Adrenal gland (tissue), 12 donors: ENCODE results near the gene TMEM130. TPM values are rescaled to one million over a fixed set of nuclear protein-coding genes. Genes with fewer than 3 reads are reported as not detected.

Source experiments
- DNase-seq, 7 donors: peaks; one replicate each; pipeline ENCODE4 v3.0.0-alpha.2; 2019 to 2020
- H3K27ac ChIP-seq, 5 donors: fragments of 200-600 bp; sonication (generic) in 4 of 5; 1 replicate in 3 of 5; 2 replicates in 2 of 5; pipeline versions ENCODE4 v1.5.1 to v1.8.0; 2016 to 2020; ENCODE audit warnings: mild to moderate bottlenecking in 1 of 5
- H3K27me3 ChIP-seq: fragments of 200-600 bp; 2 replicates; pipeline ENCODE4 v1.8.0; 2021
- H3K36me3 ChIP-seq, 2 donors: fragments of 200-600 bp; replicated peaks in 1 of 2; 1 replicate in 1 of 2; 2 replicates in 1 of 2; pipeline versions ENCODE4 v1.5.1 to v1.8.0; 2018 to 2022
- H3K4me1 ChIP-seq, 2 donors: fragments of 200-600 bp; replicated peaks in 1 of 2; 1 replicate in 1 of 2; 2 replicates in 1 of 2; pipeline versions ENCODE4 v1.5.1 to v1.8.0; 2018 to 2021
- H3K4me3 ChIP-seq, 4 donors: fragments of 200-600 bp; sonication (generic) in 3 of 4; one replicate each; pipeline ENCODE4 v1.5.1; 2016 to 2018
- H3K9me3 ChIP-seq, 3 donors: fragments of 200-600 bp; sonication (generic) in 1 of 3; replicated peaks in 1 of 3; 1 replicate in 2 of 3; 2 replicates in 1 of 3; pipeline versions ENCODE4 v1.5.1 to v1.8.0; 2016 to 2021
- CTCF ChIP-seq, 6 experiments: fragments of 450-650 bp in 4 of 6; fragments of 200-600 bp in 2 of 6; sonication (generic) in 1 of 6; IDR thresholded peaks; 1 replicate in 5 of 6; 2 replicates in 1 of 6; pipeline versions ENCODE4 v1.5.1 to v1.8.0; 2016 to 2021; ENCODE audit warnings: antibody characterized with exemption in 6 of 6, mild to moderate bottlenecking in 2 of 6, moderate library complexity in 1 of 6
- POLR2A ChIP-seq, 2 donors: fragments of 450-650 bp; IDR thresholded peaks; one replicate each; pipeline ENCODE4 v1.6.1; 2017; ENCODE audit warnings: antibody characterized with exemption in 2 of 2, mild to moderate bottlenecking in 2 of 2, moderate library complexity in 1 of 2
- WGBS, 4 donors: extraction: QIAGEN DNeasy Blood & Tissue Kit in 2 of 4; methylation state at CpG; one replicate each; pipeline versions ENCODE4 v1.1.5 to v1.1.7; 2013 to 2017; 5-methylcytosine and 5-hydroxymethylcytosine counted together
- intact Hi-C, 2 donors: fragments of 100-400 bp; cut with DNase I; formaldehyde crosslinking; loops; one replicate each; pipeline versions ENCODE4 v1.14.1 to v1.15.0; 2022 to 2023
- polyA plus RNA-seq, 3 donors: library from polyadenylated mRNA; stranded (reverse); fragments of 200-250 nt in 2 of 3; fragments of 350-450 nt in 1 of 3; fragmentation: Illumina TruSeq in 1 of 3; extraction: RNeasy Lipid Tissue Mini Kit (QIAGEN cat#74804) in 1 of 3; gene quantifications; one replicate each; pipeline ENCODE4 v1.2.3, GENCODE V29; 2013 to 2014
- total RNA-seq, 9 donors: library from RNA; depleted of rRNA in 4 of 9; stranded (reverse); fragments of >200 nt in 4 of 9; fragments of 120-200 nt in 1 of 9; fragmentation: NEBNext Ultra II Directional in 1 of 9; extraction: Animal tissue kit (Norgen Biotek cat#: 25700) in 1 of 9; gene quantifications; one replicate each; pipeline versions ENCODE4 v1.1.0 to v1.2.4, GENCODE V29; 2013 to 2023
- donor health status: healthy with polysubstance abuse.
- donor health status: Bipolar disorder and iron deficiency.
- donor health status: DM: yes; HTN: yes; CAD: no.
- donor health status: DM: no; HTN: no; CAD: no.
- donor health status: DM: no; HTN: no; CAD: no.
- donor health status: DM: yes; HTN: yes; CAD: no.

TMEM130 gene
- total and polyA plus RNA-seq, 12 donors: 0.65 to 38.5 (median 12.2) TPM; not detected in 2

GRCh38 chr7:98805956-98806838, 63.6 kb downstream of the TMEM130 start:
- 81 to 94% (median 88%) methylated on average over 3 of the region's 3 CpGs for WGBS, 4 donors
- H3K9me3 ChIP-seq: no peaks in the 10 kb centered on the region
- no peak overlapping the region for H3K27ac ChIP-seq
- no peak for DNase-seq
- no peaks in the 10 kb centered on the region for H3K27me3 ChIP-seq
- no peak for TF ChIP-seq POLR2A (IDR thresholded peaks at IDR 0.05)
- H3K36me3 ChIP-seq: no peaks in the 10 kb centered on the region
- intact Hi-C loops: no loop called here
- H3K4me3 ChIP-seq: no peak overlapping the region
- no peaks in the 10 kb centered on the region for H3K4me1 ChIP-seq

GRCh38 chr7:98802781-98803110, 67.1 kb downstream of the TMEM130 start:
- H3K27me3 ChIP-seq: no peaks in the 10 kb centered on the region
- TF ChIP-seq CTCF (IDR thresholded peaks at IDR 0.05) (no peak), POLR2A (IDR thresholded peaks at IDR 0.05) (no peak)

GRCh38 chr7:98802088-98802780, 67.6 kb downstream of the TMEM130 start:
- no peak for TF ChIP-seq POLR2A (IDR thresholded peaks at IDR 0.05)
- no peak for TF ChIP-seq CTCF (IDR thresholded peaks at IDR 0.05)
- Histone ChIP-seq H3K4me3 (no peak overlapping the region), H3K4me1 (no peaks in the 10 kb centered on the region), H3K27ac (no peak overlapping the region), H3K9me3 (peaks cover 0 to 2% (median 0%) of the 10 kb centered on the region in 3 donors), H3K36me3 (no peaks in the 10 kb centered on the region), H3K27me3 (no peaks in the 10 kb centered on the region)
- 7 to 17% (median 9%) methylated on average over 1 to 7 of the region's 7 CpGs for WGBS, 4 donors
- peak; percentile 45 to 71 (median 61) for DNase-seq
- intact Hi-C loops: no loop called here

More at GRCh38 chr7:98802781-98803110, 67.1 kb downstream of the TMEM130 start:
- Histone ChIP-seq H3K9me3 (peaks cover 0 to 2% (median 0%) of the 10 kb centered on the region in 3 donors), H3K36me3 (no peaks in the 10 kb centered on the region), H3K27ac (no peak overlapping the region), H3K4me1 (no peaks in the 10 kb centered on the region), H3K4me3 (no peak overlapping the region)
- DNase-seq: no peak
- WGBS, 4 donors: 88 to 97% (median 90%) methylated on average over 2 of the region's 2 CpGs
- intact Hi-C loops: no loop called here

GRCh38 chr7:98800996-98801395, 68.8 kb downstream of the TMEM130 start:
- Histone ChIP-seq H3K27ac (no peak overlapping the region), H3K27me3 (no peaks in the 10 kb centered on the region), H3K4me3 (no peak overlapping the region), H3K9me3 (peaks cover 0 to 2% (median 0%) of the 10 kb centered on the region in 3 donors), H3K4me1 (no peaks in the 10 kb centered on the region), H3K36me3 (no peaks in the 10 kb centered on the region)
- no peak for DNase-seq
- WGBS, 4 donors: 87 to 98% (median 91%) methylated on average over 4 of the region's 4 CpGs
- intact Hi-C loops: no loop called here
- TF ChIP-seq CTCF (IDR thresholded peaks at IDR 0.05): no peak
- TF ChIP-seq POLR2A (IDR thresholded peaks at IDR 0.05): no peak
